SK-N-MC (cell line): ENCODE measurements around the gene ABHD13.
"Not testable (repeated sequence)": the region's sequence is repeated elsewhere in the genome, so short reads cannot be mapped to it uniquely, and the experiment has no call there.

Experiments used
- DNase-seq: peaks from one replicate; pipeline ENCODE4 v3.0.0-alpha.2; 2011; ENCODE audit warnings: low read depth, low spot score
- H3K27ac ChIP-seq: fragments of 200-600 bp; sonication (generic); 2 replicates; pipeline ENCODE4 v1.5.1; 2016; ENCODE audit warnings: mixed run types
- H3K36me3 ChIP-seq: fragments of 200-600 bp; sonication (generic); 2 replicates; pipeline ENCODE4 v1.6.1; 2017; ENCODE audit warnings: antibody characterized with exemption, low read length, mixed read lengths; ENCODE audit not compliant: insufficient read depth
- H3K4me3 ChIP-seq: fragments of 200-600 bp; sonication (generic); 2 replicates; pipeline ENCODE4 v1.5.1; 2016
- H3K9ac ChIP-seq: fragments of 200-600 bp; sonication (generic); 2 replicates; pipeline ENCODE4 v1.8.0; 2017; ENCODE audit warnings: mixed run types, mixed read lengths; ENCODE audit not compliant: insufficient read length
- H3K9me3 ChIP-seq: fragments of 200-600 bp; sonication (generic); 2 replicates; pipeline ENCODE4 v1.6.1; 2017; ENCODE audit warnings: low read depth, mild to moderate bottlenecking, antibody characterized with exemption, low read length, moderate library complexity, mixed read lengths
- EZH2 ChIP-seq: fragments of 200-600 bp; sonication (generic); IDR thresholded peaks from one replicate; pipeline ENCODE4 v1.6.1; 2017; ENCODE audit warnings: antibody characterized with exemption
- FOXP2 ChIP-seq: optimal IDR thresholded peaks from 2 replicates; pipeline ENCODE3; 2011; ENCODE audit warnings: mild to moderate bottlenecking, moderate library complexity; ENCODE audit not compliant: insufficient read depth; ENCODE audit errors: extremely low read length, control extremely low read depth
- POLR2AphosphoS5 ChIP-seq: IDR thresholded peaks from 2 replicates; pipeline ENCODE4 v1.6.1; 2012; ENCODE audit warnings: mild to moderate bottlenecking, low read depth, low read length, borderline replicate concordance

The ABHD13 gene

GRCh38 chr13:108227651-108228272 lies 9.6 kb downstream of the ABHD13 start:
- no peak for TF ChIP-seq EZH2
- TF ChIP-seq POLR2AphosphoS5 = no peak
- no peak for TF ChIP-seq FOXP2
- peak overlapping the region; percentile 28 for H3K9ac ChIP-seq
- H3K27ac ChIP-seq = 0 out of 2 replicates have a peak overlapping the region, but pooled peaks have one; percentile 14
- peaks cover 19% of the 10 kb centered on the region for H3K36me3 ChIP-seq
- no peaks in the 10 kb centered on the region for H3K9me3 ChIP-seq
- no peak overlapping the region for H3K4me3 ChIP-seq
- peak; percentile 57 for DNase-seq

- no peak for TF ChIP-seq FOXP2
- no peak for TF ChIP-seq EZH2
- TF ChIP-seq POLR2AphosphoS5 = no peak
- no peak for DNase-seq
- Histone ChIP-seq H3K9me3 (no peaks in the 10 kb centered on the region), H3K4me3 (no peak overlapping the region), H3K27ac (no peak overlapping the region), H3K9ac (no peak overlapping the region), H3K36me3 (peaks cover 24% of the 10 kb centered on the region)
Observed at GRCh38 chr13:108230377-108230776, 12.2 kb downstream of the ABHD13 start.

GRCh38 chr13:108249150-108249549 lies 31.0 kb downstream of the ABHD13 start:
- TF ChIP-seq POLR2AphosphoS5 (no peak), FOXP2 (no peak)
- H3K9ac ChIP-seq = no peak overlapping the region
- no peak for DNase-seq
- no peak overlapping the region for H3K27ac ChIP-seq
- no peak overlapping the region for H3K4me3 ChIP-seq
- 0 out of 2 replicates have a peak, but pooled peaks cover 3% of the 10 kb centered on the region for H3K9me3 ChIP-seq
- H3K36me3 ChIP-seq = no peaks in the 10 kb centered on the region

- DNase-seq = no peak
- Histone ChIP-seq H3K27ac (peak overlapping the region; percentile 40), H3K36me3 (no peaks in the 10 kb centered on the region), H3K9me3 (no peaks in the 10 kb centered on the region), H3K9ac (peak overlapping the region; percentile 17), H3K4me3 (no peak overlapping the region)
- no peak for TF ChIP-seq EZH2
- TF ChIP-seq FOXP2 = no peak
- no peak for TF ChIP-seq POLR2AphosphoS5
Observed at GRCh38 chr13:108257248-108257647, 39.1 kb downstream of the ABHD13 start.

GRCh38 chr13:108263621-108264355 lies 45.6 kb downstream of the ABHD13 start:
- no peak for TF ChIP-seq POLR2AphosphoS5
- no peak for TF ChIP-seq EZH2
- TF ChIP-seq FOXP2 = no peak
- no peak for DNase-seq
- H3K9ac ChIP-seq = no peak overlapping the region
- no peaks in the 10 kb centered on the region for H3K36me3 ChIP-seq
- H3K27ac ChIP-seq = no peak overlapping the region
- no peak overlapping the region for H3K4me3 ChIP-seq
- H3K9me3 ChIP-seq = no peaks in the 10 kb centered on the region

- DNase-seq = peak; percentile 72
- Histone ChIP-seq H3K9me3 (no peaks in the 10 kb centered on the region), H3K9ac (peak overlapping the region; percentile 42), H3K36me3 (no peaks in the 10 kb centered on the region), H3K4me3 (peak overlapping the region; percentile 34), H3K27ac (peak overlapping the region; percentile 69; the same call in 1 of the 2 replicates)
- TF ChIP-seq EZH2 (no peak), POLR2AphosphoS5 (peak; percentile 65; the same call in 1 of the 2 replicates), FOXP2 (no peak)
Observed at GRCh38 chr13:108266321-108266990, 48.3 kb downstream of the ABHD13 start.

GRCh38 chr13:108267347-108267746 lies 49.2 kb downstream of the ABHD13 start:
- Histone ChIP-seq H3K4me3 (no peak overlapping the region), H3K9ac (no peak overlapping the region), H3K9me3 (no peaks in the 10 kb centered on the region), H3K36me3 (no peaks in the 10 kb centered on the region), H3K27ac (no peak overlapping the region)
- TF ChIP-seq EZH2 = no peak
- no peak for TF ChIP-seq POLR2AphosphoS5
- TF ChIP-seq FOXP2 = no peak
- no peak for DNase-seq

- not testable (repeated sequence) for DNase-seq, H3K9ac ChIP-seq, H3K9me3 ChIP-seq, H3K36me3 ChIP-seq, H3K4me3 ChIP-seq, H3K27ac ChIP-seq
Observed at GRCh38 chr13:108267855-108268254, 49.7 kb downstream of the ABHD13 start.
